ENCODE measurements around the gene SPATA7.

- no peak for TF ChIP-seq TARDBP (IDR thresholded peaks at IDR 0.05)
- TF ChIP-seq SP1 (IDR thresholded peaks at IDR 0.05), result no peak
- no peak for TF ChIP-seq L3MBTL2 (conservative IDR thresholded peaks at IDR 0.05)
- TF ChIP-seq FOXK2 (IDR thresholded peaks at IDR 0.05), result no peak
- TF ChIP-seq FOXM1 (IDR thresholded peaks at IDR 0.05; ENCODE audit: borderline replicate concordance), result no peak
- no peak for TF ChIP-seq SUZ12 (IDR thresholded peaks at IDR 0.05)
- TF ChIP-seq FOXA1 (IDR thresholded peaks at IDR 0.05), result no peak
- TF ChIP-seq HDGF (IDR thresholded peaks at IDR 0.05; ENCODE audit: borderline replicate concordance), result no peak
- TF ChIP-seq ELF4 (IDR thresholded peaks at IDR 0.05), result no peak
- no peak for TF ChIP-seq NFRKB (IDR thresholded peaks at IDR 0.05)
- TF ChIP-seq BHLHE40 (IDR thresholded peaks at IDR 0.05; ENCODE audit: borderline replicate concordance), result no peak
Observed at GRCh38 chr14:88476214-88476774, 90.8 kb downstream of the SPATA7 start.
